Measurements from ENCODE around the gene CCKAR.

DNA sequence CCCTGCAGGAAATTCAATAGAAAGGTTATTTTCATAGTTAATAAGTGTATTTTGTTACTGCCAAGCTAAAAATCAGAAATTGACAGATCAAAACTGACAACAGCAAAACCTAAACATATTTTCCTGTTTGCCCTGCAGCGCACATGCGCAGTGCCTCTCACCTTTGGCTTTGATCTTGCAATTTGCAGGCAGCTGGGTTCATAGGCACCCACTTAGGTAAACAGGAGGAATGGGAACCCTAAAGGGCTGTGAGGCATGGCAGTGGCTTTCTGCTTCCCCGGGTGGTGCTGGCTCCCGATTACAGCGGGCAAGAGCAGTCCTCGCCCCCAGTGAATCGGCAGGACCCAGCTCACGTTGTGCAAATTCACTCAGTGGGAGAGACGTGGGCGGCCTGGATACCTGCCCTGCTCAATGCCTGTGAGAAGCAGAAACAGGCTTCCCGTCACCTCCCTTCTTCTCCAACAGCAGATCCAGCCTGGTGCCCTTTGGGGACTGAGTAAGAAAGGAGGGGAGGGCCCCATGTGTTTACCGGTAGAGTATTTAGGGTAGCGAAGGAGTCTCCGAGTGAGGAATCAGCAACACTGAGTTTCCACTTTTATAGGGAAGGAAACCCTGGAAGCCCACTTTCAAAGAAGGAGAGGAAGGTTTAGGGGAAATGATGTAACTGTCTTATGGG lies 25.7 kb downstream of the CCKAR start:
- TF ChIP-seq, protein P1, sequence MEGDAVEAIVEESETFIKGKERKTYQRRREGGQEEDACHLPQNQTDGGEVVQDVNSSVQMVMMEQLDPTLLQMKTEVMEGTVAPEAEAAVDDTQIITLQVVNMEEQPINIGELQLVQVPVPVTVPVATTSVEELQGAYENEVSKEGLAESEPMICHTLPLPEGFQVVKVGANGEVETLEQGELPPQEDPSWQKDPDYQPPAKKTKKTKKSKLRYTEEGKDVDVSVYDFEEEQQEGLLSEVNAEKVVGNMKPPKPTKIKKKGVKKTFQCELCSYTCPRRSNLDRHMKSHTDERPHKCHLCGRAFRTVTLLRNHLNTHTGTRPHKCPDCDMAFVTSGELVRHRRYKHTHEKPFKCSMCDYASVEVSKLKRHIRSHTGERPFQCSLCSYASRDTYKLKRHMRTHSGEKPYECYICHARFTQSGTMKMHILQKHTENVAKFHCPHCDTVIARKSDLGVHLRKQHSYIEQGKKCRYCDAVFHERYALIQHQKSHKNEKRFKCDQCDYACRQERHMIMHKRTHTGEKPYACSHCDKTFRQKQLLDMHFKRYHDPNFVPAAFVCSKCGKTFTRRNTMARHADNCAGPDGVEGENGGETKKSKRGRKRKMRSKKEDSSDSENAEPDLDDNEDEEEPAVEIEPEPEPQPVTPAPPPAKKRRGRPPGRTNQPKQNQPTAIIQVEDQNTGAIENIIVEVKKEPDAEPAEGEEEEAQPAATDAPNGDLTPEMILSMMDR (IDR thresholded peaks at IDR 0.05) = no peak
- TF ChIP-seq EP300 (IDR thresholded peaks at IDR 0.05) (no peak), POLR2A (IDR thresholded peaks at IDR 0.05) (no peak)

Measured in ovary (tissue), 3 donors.